ENCODE measurements around the gene SPTBN5.

The SPTBN5 gene

GRCh38 chr15:41819455-41820050 is 74.3 kb downstream of the SPTBN5 start:
- no peak for TF ChIP-seq CTCF (conservative IDR thresholded peaks at IDR 0.05; ENCODE audit: low read depth, low read length)
- DNase-seq (ENCODE audit: low read depth): no peak

GRCh38 chr15:41817781-41818180 is 76.1 kb downstream of the SPTBN5 start:
- H3K4me3 ChIP-seq (ENCODE audit: low read depth, low read length): no peak overlapping the region
- no peak for DNase-seq (ENCODE audit: low read depth)
- no peak for TF ChIP-seq CTCF (conservative IDR thresholded peaks at IDR 0.05; ENCODE audit: low read depth, low read length)

More at GRCh38 chr15:41819455-41820050, 74.3 kb downstream of the SPTBN5 start:
- no peak overlapping the region for H3K4me3 ChIP-seq (ENCODE audit: low read depth, low read length)

- no peak for DNase-seq (ENCODE audit: low read depth)
- H3K4me3 ChIP-seq (ENCODE audit: low read depth, low read length): no peak overlapping the region
- TF ChIP-seq CTCF (conservative IDR thresholded peaks at IDR 0.05; ENCODE audit: low read depth, low read length): no peak
Measured at GRCh38 chr15:41817327-41817726, 76.5 kb downstream of the SPTBN5 start.

GRCh38 chr15:41816788-41817187 is 77.1 kb downstream of the SPTBN5 start:
- TF ChIP-seq CTCF (conservative IDR thresholded peaks at IDR 0.05; ENCODE audit: low read depth, low read length): no peak
- no peak overlapping the region for H3K4me3 ChIP-seq (ENCODE audit: low read depth, low read length)
- DNase-seq (ENCODE audit: low read depth): no peak

GRCh38 chr15:41814534-41814933 is 79.3 kb downstream of the SPTBN5 start:
- DNase-seq (ENCODE audit: low read depth): no peak
- TF ChIP-seq CTCF (conservative IDR thresholded peaks at IDR 0.05; ENCODE audit: low read depth, low read length): no peak
- H3K4me3 ChIP-seq (ENCODE audit: low read depth, low read length): no peak overlapping the region

GRCh38 chr15:41813426-41813825 is 80.4 kb downstream of the SPTBN5 start:
- no peak for TF ChIP-seq CTCF (conservative IDR thresholded peaks at IDR 0.05; ENCODE audit: low read depth, low read length)
- no peak for DNase-seq (ENCODE audit: low read depth)
- no peak overlapping the region for H3K4me3 ChIP-seq (ENCODE audit: low read depth, low read length)

- no peak for DNase-seq (ENCODE audit: low read depth)
- no peak for TF ChIP-seq CTCF (conservative IDR thresholded peaks at IDR 0.05; ENCODE audit: low read depth, low read length)
- no peak overlapping the region for H3K4me3 ChIP-seq (ENCODE audit: low read depth, low read length)
Measured at GRCh38 chr15:41812820-41813375, 81.0 kb downstream of the SPTBN5 start.
